Midbrain (tissue), 1 donor: Measurements from ENCODE around the gene GSTM1.
"Not testable (repeated sequence)": the region's sequence is repeated elsewhere in the genome, so short reads cannot be mapped to it uniquely, and the experiment has no call there.

Source experiments
- DNase-seq: peaks from one replicate; lab custom pipeline; 2025; lab: John Stamatoyannopoulos, UW

GSTM1 gene

GRCh38 chr1:109697861-109698260, 10.2 kb downstream of the GSTM1 start:
- not testable (repeated sequence) for DNase-seq

- not testable (repeated sequence) for DNase-seq
Measured at GRCh38 chr1:109702940-109703339, 15.3 kb downstream of the GSTM1 start.

DNA sequence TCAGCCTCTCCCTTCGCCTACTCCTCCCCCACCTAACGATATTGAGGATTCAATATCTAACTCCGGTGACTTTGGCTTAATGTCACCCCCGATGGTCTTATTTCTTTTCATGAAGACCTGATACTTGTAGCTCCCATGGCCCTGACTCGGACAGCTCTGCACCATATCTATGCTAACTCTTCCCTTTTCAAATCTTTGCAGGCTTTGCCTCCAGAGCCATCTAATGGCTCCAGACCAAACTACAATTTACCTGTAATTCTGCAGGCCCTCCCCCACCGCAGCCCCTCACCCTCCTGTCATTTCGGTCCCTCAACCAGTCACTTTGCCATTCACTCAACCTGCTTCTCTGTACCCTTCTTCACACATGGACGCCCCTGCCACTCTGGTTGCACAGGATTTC, 16.6 kb downstream of the GSTM1 start:
- DNase-seq = no peak

DNA sequence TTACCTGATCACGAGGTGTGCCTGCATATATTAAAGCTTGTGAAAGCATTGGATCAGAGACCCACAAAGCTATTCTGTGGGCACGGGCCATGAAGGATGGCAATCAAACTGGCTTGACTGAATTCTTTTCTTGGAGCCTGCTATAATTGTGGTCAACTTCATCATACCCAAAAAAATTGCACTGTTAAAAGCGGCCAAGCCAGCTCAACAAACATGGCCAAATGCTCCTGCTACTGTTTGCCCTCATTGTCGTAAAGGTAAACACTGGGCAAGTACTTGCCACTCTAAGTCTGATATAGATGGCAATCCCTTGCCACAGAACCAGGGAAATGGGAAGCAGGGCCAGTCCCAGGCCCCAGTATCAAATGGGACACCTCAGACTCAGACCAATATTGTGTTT, 17.8 kb downstream of the GSTM1 start:
- no peak for DNase-seq

- not testable (repeated sequence) for DNase-seq
Measured at GRCh38 chr1:109708949-109709348, 21.3 kb downstream of the GSTM1 start.

DNA sequence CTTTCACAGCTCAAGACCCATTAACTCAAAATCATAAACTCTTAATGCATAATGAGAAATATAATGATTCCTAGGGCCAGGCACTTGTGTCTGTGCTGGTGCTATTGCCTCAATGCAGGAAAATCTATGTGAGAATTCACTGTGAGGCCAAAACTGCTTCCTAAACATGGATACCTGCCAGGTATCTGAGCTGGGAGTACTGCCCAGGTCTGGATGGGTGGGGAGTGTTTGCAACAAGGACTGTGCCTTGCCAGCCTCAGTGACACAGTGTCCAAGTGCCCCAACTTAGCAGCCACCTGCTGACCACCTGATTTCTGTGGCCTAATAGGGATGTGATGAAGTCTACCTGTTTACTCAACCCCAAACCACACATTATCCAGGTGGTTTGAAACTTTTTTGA, 22.2 kb downstream of the GSTM1 start:
- DNase-seq = not testable (repeated sequence)

DNA sequence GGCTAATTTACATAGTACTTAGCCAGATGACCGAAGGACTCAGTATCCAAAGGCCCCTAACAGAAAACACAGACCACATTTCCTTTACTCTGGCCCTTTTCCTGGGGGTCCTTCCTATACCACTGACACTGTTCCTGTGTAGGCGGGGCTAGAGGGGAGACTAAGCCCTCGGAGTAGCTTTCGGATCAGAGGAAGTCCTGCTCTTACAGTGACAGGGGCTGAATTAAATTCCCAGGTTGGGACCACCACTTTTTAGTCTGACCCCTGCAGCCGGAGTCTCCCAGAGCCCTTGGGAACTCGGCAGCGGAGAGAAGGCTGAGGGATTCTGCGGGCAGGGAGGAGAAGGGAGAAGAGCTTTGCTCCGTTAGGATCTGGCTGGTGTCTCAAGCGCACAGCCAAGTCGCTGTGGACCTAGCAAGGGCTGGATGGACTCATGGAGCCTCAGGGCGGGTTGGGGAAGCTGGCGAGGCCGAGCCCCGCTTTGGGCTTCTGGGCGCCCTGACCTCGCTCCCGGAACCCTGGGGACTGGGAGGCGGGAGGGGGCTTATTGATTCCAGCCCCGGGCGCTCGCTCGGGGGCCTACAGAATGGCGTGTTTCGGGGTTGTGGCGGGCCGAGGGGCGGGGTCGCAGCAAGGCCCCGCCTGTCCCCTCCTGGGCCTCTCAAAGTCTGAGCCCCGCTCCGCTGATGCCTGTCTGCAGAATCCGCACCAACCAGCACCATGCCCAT, 24.1 kb downstream of the GSTM1 start, which contains the start of gene GSTM5:
TSS of gene GSTM5 (plus strand) at position 659 of the 728 bp plus-strand sequence. CDS start at position 721, 62 bp downstream.
- not testable (repeated sequence) for DNase-seq

DNA sequence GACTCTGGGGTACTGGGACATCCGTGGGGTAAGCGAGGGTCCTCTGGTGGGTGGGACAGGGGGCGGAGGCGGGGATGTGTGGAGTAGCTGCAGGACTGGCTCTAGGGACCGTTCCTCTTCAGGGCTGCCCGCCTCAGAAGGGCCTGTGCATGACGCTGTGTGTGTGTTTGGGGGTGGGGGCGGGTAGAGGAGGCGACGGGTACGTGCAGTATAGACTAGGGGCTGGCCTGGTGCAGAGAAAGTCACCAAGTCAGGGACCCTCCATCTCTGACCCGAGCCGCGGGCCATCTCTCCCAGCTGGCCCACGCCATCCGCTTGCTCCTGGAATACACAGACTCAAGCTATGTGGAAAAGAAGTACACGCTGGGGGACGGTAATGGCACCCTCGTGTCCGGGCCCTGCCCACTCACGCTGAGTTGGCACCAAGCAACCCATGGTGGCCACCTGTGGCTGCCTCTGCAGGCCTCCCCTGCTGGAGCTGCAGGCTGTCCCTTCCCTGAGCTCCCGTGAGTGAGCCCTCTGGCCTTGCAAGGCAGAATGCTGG, 24.8 kb downstream of the GSTM1 start:
- DNase-seq = no peak

DNA sequence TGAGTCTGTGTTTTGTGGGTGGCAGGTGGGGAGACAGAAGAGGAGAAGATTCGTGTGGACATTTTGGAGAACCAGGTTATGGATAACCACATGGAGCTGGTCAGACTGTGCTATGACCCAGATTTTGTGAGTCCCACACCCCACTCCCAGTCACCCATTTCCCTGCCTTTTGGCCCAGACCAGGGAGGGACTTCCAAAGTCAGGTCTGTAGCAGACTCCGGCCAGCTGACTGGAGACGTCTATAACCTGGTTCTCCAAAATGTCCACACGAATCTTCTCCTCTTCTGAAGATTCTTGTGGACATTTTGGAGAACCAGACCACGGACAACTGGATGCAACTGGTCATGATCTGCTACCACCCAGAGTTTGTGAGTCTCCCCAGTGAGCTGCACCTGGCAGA, 26.0 kb downstream of the GSTM1 start:
- DNase-seq = no peak

GRCh38 chr1:109714661-109715372, 27.2 kb downstream of the GSTM1 start:
- DNase-seq = no peak

- DNase-seq = no peak
Measured at GRCh38 chr1:109716121-109716520, 28.5 kb downstream of the GSTM1 start.

DNA sequence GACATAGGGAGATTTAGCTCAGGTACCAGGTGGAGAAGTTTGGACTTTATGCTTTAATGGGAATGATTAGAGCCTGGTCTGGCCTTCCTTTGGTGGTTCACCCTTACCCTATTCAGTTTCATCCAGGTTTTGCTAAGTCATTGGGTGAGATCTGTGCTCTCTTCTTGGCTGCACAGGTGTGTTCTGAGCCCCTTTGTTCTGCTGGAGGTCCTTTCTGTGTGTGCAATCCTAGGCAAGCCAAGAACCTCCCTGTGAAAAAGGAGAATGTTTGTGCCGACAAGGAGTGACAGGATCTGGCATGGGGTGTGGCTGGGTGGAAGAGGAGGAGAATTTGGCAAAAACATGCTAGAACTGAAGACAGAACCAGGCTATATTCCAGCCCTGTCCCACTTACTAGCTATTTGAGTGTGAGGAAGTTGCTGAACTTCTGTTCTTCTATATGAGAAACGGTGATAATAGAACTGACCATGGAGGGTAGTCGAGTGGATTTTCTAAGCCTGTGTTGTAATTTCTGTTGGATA, 29.0 kb downstream of the GSTM1 start:
- DNase-seq = no peak

GRCh38 chr1:109717729-109718128, 30.1 kb downstream of the GSTM1 start:
- DNase-seq = no peak

DNA sequence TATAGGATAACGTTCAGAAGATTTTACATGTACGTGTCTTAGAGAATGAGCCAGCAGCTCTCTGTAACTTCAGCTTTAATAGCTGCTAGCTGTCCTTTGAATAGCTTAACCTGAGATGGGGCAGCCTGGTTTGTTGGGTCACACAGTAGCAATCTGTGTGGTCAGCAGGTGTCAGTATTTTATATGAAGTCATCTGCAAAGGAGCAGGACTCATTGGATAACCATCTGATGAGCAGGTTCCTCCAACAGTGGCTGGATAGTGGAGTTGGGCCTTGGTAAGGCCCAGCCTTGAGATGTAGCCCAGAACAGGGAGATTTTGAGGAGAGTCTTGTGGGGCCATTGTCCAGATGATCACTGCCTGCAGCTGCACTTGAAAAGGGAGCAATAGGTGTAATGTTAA, 30.9 kb downstream of the GSTM1 start:
- DNase-seq = no peak

GRCh38 chr1:109719337-109719837, 31.8 kb downstream of the GSTM1 start:
- DNase-seq = no peak

DNA sequence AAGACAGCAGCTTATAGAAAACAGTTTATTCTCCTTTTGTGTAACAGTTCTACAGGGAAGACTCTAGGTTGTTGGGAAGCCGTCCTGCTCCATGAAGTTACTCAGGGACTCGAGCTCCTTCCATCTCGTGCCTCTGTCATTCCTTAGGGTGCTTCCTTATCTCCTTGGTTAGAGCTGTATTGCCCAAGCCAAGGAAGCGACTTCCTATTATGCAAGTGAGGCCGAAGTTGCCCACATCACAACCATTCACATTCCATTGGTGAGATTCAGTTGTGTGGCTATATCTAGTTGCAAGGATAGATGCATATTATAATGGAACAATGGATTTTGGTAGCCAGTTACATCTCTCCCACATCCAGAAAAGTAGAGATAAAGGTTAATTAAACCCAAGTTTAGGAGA, 33.4 kb downstream of the GSTM1 start:
- no peak for DNase-seq

- no peak for DNase-seq
Measured at GRCh38 chr1:109721971-109722370, 34.4 kb downstream of the GSTM1 start.

GRCh38 chr1:109722908-109723691, 35.5 kb downstream of the GSTM1 start:
- DNase-seq = no peak

DNA sequence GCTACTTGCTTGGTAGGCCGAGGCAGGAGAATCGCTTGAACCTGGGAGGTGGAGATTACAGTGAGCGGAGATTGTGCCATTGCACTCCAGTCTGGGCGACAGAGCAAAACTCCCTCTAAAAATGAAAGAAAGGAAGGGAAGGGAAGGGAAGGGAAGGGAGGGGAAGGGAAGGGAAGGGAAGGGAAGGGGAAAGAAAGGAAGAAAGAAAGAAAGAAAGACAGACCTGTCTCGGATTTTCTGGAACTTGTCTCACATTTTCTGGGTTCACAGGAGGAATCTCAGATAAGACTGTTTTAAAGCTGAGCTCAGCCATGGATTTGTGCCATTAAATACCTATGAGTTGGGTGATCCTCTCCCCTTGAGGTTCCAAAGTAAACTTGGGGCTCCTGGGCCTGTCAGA, 37.3 kb downstream of the GSTM1 start:
- DNase-seq = no peak

- DNase-seq = no peak
Measured at GRCh38 chr1:109725510-109725909, 37.9 kb downstream of the GSTM1 start.

DNA sequence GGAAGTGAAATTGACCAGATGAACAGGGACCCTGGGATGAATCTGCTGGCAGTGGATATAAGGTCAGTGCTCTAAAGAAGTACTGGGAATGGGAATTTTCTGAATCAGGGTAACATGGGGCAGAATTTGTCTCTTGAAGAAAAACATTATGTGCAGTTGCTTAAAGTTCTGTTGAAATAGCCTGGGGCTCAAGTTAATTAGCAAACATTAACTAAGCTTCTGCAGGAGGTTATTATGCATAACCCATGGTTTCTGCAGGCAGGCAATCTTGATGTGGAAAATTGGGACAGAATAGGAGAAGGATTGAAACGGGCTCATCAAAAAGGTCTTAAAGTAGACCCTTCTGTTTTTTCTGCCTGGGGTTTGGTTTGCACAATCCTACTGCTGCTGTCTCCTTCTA, 38.4 kb downstream of the GSTM1 start:
- no peak for DNase-seq
